RCC 7860 (cell line): ENCODE results near the gene CIART.

Experiments used
- DNase-seq: peaks from one replicate; pipeline ENCODE4 v3.0.0-alpha.2; 2015; ENCODE audit warnings: low spot score
- FAIRE-seq: peaks from 2 replicates; lab custom pipeline; 2012; peaks lifted over from hg19 to GRCh38; lab: Jason Lieb, UNC

The CIART gene

DNA sequence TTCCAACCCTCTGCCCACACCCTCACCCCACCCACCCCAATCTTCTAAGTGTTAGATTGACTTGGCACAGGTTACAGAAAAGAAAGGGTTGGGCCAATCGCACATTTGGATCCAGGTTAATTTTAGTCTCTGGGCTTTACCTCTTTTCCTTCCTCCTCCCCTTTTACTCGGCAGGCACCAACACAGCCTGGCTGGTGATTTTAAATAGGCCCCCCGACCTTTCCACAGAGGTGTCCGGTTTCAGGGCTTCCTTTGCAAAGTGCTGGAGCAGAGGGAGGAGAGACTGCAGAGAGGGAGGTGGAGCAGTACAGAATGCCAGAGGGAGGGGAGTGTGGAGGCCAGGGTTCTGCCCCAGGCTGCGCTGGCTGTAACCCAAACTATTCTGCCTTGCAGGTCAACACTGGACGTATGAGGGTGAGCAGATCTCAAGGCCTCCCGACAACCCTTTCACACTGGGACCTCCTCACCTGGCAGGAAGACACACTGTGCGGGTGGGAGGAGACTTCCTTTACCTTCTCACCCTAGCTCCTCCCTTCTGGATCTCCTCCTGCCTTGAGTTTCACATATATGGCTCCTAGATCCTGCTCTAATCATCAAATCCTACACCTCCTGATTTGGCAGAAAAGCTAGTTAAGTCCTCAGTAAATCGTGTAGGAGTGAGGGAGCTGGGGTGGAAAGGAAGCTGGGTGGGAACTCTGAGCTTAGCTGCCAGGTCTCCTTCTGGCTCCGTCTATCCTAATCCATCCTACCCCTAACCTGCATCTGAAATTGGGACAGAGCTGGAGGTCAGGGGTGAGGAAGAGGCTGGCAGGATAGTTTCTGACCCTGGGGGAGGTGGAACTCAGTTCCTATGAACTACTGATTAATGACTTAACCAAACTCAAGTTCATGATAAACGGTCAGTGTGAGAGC lies 22.3 kb upstream of the CIART start:
- FAIRE-seq (no peak), DNase-seq (no peak)

DNA sequence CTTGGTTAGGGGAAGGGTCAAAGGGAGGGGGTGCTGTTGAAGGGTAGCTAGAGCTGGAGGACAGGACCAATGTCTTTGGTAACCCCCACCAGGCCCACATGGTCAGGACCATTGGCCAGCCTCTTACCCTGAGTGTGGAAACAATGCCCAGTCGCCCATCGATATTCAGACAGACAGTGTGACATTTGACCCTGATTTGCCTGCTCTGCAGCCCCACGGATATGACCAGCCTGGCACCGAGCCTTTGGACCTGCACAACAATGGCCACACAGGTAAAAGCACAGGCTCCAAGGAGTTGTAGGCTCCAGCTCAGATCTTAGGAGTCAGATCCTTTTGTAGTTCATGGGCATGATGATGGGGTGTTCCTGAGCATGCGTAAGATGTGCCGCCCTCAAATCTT lies 21.0 kb upstream of the CIART start:
- no peak for DNase-seq
- FAIRE-seq = no peak

DNA sequence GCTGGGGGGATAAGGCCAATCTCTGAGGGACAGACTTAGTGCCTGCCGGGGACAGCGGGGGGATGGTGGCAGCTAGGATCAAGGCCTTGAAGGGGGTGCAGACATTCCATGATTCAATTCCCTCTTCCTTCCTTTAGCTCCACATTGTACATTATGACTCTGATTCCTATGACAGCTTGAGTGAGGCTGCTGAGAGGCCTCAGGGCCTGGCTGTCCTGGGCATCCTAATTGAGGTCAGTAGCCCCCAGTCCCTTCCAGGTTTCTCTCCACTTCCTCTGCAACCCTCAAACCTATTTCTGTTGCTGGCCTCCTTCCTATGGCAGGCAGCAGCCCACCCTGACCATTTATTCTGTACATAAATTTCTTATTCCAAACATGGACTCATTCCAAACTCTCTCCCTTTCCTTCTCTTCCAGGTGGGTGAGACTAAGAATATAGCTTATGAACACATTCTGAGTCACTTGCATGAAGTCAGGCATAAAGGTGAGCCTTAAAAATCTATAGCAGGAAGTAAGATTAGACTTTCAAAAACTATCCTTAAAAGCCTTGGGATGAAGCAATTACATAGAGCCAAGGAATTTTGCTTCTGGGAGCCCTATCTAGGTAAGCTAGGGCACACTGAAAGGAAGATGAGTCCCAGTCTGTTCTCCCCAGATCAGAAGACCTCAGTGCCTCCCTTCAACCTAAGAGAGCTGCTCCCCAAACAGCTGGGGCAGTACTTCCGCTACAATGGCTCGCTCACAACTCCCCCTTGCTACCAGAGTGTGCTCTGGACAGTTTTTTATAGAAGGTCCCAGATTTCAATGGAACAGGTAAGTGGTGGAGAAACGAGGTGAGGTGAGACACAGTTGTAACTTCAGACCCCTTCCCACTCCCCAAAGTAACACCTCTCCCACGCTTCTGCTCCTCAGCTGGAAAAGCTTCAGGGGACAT lies 19.7 kb upstream of the CIART start:
- DNase-seq = no peak
- no peak for FAIRE-seq

DNA sequence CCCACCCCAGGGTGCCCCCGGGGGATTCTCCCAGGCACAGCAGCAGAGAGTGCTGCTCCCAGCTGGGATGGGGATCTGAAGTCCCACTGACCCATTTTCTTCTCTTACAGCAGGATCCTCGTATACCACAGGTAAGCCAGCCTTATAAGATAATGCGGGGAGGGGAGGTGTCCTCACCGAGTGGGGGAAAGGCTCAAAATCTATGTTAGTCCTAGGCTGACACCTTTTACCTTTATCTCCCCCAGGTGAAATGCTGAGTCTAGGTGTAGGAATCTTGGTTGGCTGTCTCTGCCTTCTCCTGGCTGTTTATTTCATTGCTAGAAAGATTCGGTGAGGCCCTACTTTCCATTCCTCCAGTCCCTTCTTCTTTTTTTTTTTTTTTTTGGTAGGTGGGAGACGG lies 18.8 kb upstream of the CIART start:
- FAIRE-seq (no peak), DNase-seq (no peak)

DNA sequence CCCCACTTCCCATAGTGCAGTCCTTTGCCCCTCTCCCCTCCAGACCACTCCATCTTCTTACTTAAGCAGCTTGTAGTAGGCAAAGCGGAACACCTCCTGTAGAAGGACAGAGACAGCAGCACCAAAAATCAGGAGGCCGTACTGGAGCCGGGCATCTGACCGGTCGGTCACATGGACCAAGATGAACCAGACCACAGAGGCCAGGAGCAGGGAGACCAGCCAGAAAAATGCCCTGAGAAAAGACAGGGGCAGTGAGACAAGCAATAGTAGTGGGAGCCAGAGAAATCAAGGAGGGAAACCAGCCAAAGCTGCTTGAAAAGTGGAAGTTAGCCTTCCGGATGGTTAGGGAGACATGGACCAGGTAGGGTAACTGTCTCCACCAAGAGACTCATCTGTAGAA lies 14.5 kb upstream of the CIART start:
- DNase-seq = no peak
- FAIRE-seq = no peak

DNA sequence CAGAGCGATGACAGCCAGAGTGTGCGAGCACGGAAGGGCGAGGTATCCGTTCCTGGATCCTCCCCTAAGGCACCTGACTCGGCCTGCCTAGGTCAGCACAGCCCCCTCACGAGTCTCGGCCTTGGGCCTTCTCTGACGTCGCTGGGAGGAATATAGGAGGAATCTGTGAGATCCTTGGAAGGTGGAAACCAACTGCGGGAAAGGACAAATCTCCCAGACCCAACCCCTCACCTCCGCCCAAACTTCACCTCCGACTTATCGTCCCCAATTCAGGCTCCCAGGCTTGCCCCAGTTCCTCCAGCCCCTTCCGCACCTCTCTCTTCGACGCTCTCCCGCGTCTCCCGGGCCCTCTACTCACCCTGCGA lies 14.0 kb upstream of the CIART start:
- DNase-seq (peak; percentile 11), FAIRE-seq (no peak)

DNA sequence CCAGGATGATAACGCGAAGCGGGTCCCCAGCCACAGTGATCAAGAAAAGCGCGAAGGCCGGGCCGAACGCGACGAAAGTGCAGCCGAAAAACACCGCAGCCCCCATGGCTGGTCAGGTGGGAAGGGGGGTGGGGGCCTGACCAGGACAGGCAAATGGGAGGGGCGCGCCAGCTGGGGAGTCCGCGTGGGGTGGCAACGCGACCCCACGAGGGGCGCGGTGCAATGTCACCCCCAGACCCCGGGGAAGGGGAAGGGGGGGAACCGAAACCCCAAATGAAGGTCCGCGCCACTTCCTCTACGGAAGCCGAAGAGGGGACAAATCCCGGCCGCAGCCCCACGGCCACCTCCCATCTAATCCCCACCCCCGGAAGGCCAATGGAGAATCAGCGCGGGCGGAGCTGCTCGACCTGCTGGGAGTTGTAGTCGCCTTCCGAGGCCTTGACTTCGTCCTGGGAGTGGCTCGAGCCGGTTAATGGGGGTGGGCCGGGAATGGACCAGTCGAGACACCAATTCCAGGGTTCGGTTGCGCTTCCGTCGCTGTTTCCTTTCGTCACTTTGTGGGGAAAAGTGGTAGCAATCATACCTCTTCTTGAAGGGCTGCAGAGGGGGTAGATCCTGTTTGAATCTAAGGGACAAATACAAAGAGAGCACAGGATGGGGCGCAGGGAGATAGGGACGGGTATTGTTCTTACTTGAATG lies 13.5 kb upstream of the CIART start, which contains the start of gene APH1A:
APH1A (minus strand) TSS at position 312 of the 699 bp plus-strand sequence; CDS start at position 106, 206 bp downstream.
- peak; percentile 89 for DNase-seq
- peak; percentile 82 for FAIRE-seq

DNA sequence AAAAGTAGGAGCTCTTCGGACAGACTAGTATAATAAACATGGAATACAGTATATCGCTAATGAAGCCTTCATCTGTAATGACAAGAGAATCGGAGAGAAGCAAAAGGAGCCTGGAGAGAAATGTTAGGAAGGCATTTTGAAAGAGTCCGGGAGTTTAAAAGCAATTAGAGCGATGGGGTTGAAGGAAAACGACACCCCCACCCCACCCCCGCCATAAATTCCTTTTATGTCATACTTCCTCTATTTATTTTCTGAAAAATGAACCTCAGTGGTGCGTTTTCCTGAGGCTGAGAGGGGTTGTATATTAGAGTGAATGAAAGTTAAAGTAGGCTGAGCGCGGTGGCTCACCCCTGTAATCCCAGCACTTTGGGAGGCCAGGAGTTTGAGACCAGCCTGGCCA lies 12.9 kb upstream of the CIART start:
- no peak for FAIRE-seq
- no peak for DNase-seq

DNA sequence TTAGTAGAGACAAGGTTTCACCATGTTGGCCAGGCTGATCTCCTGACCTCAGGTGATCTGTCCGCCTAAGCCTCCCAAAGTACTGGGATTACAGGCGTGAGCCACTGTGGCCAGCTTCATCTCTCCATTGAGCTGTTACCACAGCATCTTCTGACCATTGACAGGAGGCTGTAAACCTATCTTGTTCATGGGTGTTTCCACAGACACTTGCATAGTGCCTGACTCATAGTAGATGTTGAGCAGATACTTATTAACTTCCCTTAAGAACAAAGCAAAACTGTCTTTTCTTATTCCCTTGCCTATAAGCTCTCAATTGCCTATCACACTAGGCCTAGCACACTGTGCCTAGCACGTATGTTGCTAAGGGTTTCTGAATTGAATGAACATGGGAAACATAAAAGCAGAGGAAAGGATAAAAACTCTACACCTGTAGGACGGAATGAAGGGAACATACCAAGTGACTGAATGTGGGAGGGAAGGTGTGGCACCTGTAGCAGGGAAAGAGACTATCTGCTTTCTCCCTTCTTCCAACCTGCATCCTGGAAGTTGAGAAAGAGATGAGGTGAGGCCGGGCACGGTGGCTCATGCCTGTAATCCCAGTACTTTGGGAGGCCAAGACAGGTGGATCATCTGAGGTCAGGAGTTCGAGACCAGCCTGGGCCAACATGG lies 10.9 kb upstream of the CIART start:
- DNase-seq = no peak
- FAIRE-seq = no peak

DNA sequence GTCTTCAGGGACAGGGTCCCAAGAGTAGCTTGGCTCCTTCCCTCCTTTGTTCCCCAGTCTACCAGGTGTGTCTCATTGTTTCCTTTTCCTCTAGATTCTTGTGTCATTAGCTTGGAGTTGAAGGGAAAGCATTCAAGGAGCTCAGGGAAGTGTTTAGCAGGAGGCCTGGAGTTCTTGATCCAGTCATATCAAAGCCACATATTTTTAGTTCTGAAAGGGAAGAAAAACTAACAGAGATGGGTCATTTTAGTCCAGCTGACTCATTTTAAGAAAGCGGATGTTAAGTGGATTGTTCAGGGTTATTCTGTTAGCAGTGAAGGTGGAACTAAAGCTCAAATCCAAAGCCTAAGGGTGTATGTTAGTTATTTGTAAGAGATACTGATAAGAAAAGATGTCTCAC lies 9.0 kb upstream of the CIART start:
- DNase-seq = no peak
- no peak for FAIRE-seq

DNA sequence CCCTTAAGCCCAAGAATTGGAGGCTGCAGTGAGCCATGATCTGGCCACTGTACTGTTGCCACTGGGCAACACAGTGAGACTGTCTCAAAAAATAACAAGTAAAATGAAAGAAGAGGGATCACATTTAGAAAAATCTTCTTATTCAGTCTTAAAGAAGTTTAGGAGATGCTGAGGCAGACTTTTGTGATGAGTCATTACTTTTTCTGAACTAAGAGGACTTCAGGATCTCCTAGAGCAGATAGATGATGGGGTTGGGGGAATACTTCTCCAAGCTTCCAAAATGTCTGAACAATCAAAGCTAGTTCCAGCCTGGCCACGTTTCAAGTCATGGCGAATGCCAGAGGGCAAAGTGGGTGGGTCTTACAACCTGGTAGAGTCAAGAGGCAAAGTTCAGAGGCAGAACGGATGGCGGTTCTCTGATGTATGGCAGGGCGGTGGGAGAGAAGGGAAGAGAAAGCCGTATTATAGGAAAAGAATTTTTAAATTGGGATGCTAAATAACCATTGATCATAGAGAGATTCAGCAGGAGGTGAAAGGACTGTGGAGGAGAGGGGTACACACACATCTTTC lies 2.1 kb upstream of the CIART start:
- FAIRE-seq (no peak), DNase-seq (no peak)

DNA sequence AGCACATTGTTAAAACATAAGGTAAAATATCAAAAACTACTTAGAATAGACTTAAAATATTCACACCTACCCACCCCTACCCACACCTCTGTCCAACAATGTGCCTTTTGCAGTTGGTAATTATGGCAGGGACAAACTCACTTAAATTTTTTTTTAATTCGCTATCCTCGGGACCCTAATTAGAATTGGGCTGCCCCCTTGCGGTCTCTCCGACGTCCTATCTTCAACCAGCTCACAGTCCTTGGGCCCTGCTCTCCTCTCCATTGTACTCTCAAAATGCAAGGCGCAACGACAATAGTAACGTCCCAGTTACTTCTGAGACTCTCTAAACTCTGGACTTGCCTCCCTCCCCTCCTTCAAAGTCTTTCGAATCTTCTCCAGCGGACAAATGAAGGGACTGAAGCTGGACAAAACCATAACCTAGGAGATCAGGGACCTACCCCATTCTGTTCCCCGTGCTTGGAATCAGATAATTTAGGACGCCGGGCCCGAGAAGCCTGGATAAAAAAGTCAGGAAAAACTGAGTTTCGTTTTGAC lies 1.1 kb upstream of the CIART start:
- FAIRE-seq (no peak), DNase-seq (no peak)

DNA sequence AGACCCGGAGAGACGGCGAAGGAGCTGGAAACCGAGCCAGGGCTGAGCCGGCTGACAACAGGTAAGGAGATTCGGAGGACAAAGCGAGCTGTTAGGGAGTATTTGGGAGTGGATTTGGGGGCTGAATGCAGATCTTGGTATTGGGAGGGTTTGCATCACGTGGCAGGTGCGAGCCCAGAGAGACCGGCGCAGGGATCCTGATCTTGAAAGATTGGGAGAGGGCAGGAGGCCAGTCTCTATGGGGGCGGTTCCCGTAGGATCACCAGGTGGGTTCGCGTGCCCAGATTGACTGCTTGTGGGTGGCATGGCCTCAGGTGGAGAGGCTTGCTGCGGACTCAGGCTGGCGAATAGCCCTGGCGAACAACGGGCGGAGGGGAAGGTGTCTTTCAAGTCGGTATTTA lies 204 bp downstream of the CIART start:
- FAIRE-seq (no peak), DNase-seq (no peak)

DNA sequence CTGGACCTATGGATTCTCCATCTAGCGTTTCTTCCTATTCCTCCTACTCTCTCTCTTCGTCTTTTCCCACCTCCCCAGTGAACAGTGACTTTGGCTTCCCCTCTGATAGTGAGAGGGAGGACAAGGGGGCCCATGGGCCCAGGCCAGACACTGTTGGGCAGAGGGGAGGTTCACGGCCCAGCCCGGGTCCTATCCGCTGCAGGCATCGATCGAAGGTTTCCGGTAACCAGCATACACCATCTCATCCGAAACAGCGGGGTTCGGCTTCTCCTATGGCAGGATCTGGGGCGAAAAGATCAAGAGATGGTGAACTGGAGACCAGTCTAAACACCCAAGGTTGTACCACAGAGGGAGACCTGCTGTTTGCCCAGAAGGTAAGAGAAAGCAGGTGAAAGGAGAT lies 906 bp downstream of the CIART start:
- DNase-seq = no peak
- FAIRE-seq = no peak

DNA sequence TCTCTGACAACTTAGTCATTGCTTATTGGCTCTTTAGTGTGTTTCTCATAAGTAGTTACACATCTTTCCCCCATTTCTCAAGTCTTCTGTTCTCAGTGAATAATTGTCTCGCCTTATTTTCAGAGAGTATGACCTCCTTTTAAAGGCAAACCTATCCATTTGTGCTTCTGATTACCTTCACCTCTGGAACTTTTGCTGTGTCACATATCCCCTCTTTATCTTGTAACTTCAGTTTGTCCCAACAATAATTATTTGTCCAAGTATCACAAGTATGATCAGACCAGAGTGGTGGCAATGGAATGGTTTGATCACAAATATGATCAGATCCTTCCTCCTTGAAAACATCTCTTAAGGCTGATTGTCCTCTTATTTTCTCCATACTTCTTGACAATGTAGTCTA lies 6.0 kb downstream of the CIART start:
- FAIRE-seq = no peak

DNA sequence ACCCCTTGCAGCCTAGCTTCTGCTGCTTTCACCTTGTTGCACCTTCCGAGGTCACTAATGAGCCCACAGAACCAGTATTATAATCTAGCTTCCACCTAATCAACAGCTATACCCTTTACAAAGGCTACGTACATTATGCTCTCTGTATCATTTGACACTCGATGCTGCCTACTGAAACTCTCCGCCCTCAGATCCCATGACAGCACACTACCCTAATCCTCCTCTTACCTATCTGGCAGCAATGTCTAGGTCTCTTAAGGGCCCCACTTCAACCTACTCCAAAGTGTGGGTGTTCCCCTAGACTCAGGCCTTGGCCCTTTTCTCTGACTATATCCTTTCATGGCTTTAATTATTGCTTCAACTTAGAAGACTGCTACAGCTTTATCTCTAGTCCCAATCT lies 6.5 kb downstream of the CIART start:
- FAIRE-seq (no peak), DNase-seq (no peak)

More for the DNA sequence above, 6.0 kb downstream of the CIART start:
- no peak for DNase-seq

DNA sequence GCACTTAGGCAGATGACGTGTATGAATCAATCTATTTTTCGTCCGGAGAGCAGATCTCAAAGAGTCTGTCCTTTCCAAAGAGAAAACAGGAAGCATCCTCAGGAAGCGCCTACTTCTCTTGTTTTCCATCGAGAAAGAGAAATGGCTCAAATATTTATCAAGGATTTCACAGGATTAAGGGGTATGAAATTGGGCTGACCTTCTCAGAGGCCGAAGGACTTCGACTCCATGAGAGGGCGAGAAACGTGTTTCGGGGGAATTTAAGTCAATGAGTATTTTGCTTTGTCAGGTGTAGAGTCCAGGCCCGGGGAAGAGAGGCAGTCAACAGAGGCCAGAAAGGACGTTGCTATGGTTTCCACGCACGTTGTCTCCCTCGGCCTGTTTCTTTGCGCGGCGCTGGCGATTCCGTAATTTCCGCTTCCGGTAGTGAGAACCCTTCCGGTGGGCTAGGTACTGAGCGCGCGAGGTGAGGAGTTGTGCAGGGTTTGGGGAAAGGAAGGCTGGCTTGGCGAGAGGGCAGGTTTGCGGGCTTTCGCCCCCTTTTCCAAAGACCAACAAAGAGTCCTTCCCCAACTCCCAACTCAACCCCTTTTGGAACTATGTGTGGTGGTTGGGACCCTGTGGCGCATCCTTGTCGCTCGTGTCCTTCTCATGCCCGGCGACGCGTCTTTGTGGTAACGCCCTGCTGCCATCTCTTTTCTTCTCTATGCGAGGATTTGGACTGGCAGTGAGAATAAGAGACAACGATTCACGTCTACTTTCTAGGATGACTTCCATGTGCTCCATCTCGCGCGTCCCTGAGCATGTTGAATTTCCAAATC lies 11.3 kb downstream of the CIART start, which contains the start of gene MRPS21:
MRPS21 (plus strand) TSS at position 429 of the 821 bp plus-strand sequence. CDS start 506 bp downstream, outside the sequence.
- no peak for FAIRE-seq

DNA sequence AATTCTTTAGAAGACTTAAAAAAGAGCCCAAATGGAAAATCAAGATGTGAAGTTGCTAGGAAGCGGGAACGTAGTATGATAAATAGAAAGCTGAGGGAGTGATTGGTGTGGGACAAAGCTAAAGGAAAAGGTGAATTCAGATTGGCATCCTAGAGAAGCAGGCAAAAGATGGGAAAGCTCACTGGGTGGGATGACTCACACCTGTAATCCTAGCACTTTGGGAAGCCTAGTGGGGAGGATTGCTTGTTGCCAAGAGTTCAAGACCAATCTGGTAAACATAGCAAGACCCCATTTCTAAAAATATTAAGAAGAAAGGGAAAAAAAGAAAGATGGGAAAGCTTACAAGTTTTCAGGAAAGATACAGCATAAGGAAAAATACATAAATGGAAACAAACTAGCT lies 13.1 kb downstream of the CIART start:
- DNase-seq = no peak
- FAIRE-seq = no peak

More for the DNA sequence above, 11.3 kb downstream of the CIART start, which contains the start of gene MRPS21:
- peak; percentile 70 for DNase-seq

DNA sequence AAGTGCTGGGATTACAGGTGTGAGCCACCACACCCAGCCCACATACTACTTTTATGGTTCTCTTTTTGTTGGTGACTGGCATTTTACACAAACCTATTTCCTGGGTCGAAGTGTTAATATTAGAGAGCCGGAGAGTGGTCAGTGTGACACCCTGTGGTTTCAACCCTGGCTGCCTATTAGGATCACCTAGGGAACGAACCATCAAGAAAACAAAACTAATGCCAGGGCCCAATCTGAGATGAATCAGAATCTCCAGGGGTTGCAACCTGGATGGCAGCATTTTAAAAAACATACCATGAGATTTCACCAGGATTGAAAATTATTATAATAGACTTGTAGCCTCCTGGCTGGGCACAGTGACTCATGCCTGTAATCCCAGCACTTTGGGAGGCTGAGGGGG lies 17.4 kb downstream of the CIART start:
- FAIRE-seq = no peak

More for the DNA sequence above, 17.4 kb downstream of the CIART start:
- peak; percentile 31 for DNase-seq
